Neural progenitor cell (in vitro differentiated cells): ENCODE results near the gene KRTAP10-2. TPM values are rescaled to one million over a fixed set of nuclear protein-coding genes. Genes with fewer than 3 reads are reported as not detected.

Experiments
- DNase-seq: peaks from one replicate; pipeline ENCODE4 v3.0.0-alpha.2; 2016; ENCODE audit warnings: low spot score
- H2AFZ ChIP-seq: fragments of 200-600 bp; sonication (generic); replicated peaks from 2 replicates; pipeline ENCODE4 v1.6.1; 2016; ENCODE audit warnings: antibody characterized with exemption
- H3F3A ChIP-seq: fragments of 200-600 bp; sonication (generic); 2 replicates; pipeline ENCODE4 v1.6.1; 2016; ENCODE audit warnings: antibody characterized with exemption, low read depth
- H3K27ac ChIP-seq: fragments of 200-600 bp; sonication (generic); 2 replicates; pipeline ENCODE4 v1.5.1; 2016; ENCODE audit warnings: mild to moderate bottlenecking
- H3K27me3 ChIP-seq: fragments of 200-600 bp; sonication (generic); 2 replicates; pipeline ENCODE4 v1.6.1; 2016; ENCODE audit warnings: mild to moderate bottlenecking, moderate library complexity
- H3K36me3 ChIP-seq: fragments of 200-600 bp; sonication (generic); 2 replicates; pipeline ENCODE4 v1.5.1; 2016
- H3K4me1 ChIP-seq: fragments of 200-600 bp; sonication (generic); 2 replicates; pipeline ENCODE4 v1.6.1; 2016; ENCODE audit warnings: mixed run types
- H3K4me2 ChIP-seq: fragments of 200-600 bp; sonication (generic); 2 replicates; pipeline ENCODE4 v1.6.1; 2016
- H3K4me3 ChIP-seq: fragments of 200-600 bp; sonication (generic); 2 replicates; pipeline ENCODE4 v1.5.1; 2016
- H3K79me2 ChIP-seq: fragments of 200-600 bp; sonication (generic); 2 replicates; pipeline ENCODE4 v1.6.1; 2016; ENCODE audit warnings: low read depth
- H3K9ac ChIP-seq: fragments of 200-600 bp; sonication (generic); 2 replicates; pipeline ENCODE4 v1.6.1; 2016
- H3K9me3 ChIP-seq: fragments of 200-600 bp; sonication (generic); 2 replicates; pipeline ENCODE4 v1.5.1; 2016; ENCODE audit warnings: low read depth
- H4K20me1 ChIP-seq: fragments of 200-600 bp; sonication (generic); 2 replicates; pipeline ENCODE4 v1.6.1; 2016; ENCODE audit warnings: low read depth
- H3K27ac Mint-ChIP-seq: 3 replicates; pipeline ENCODE4 v1.8.0; 2021; ENCODE audit warnings: mixed read lengths
- H3K27me3 Mint-ChIP-seq: 2 replicates; pipeline ENCODE4 v1.8.0; 2022; ENCODE audit warnings: low read depth, mild to moderate bottlenecking, inconsistent platforms, moderate library complexity, mixed read lengths; ENCODE audit not compliant: insufficient read depth
- H3K36me3 Mint-ChIP-seq: 3 replicates; pipeline ENCODE4 v1.8.0; 2021; ENCODE audit warnings: mixed read lengths
- H3K4me1 Mint-ChIP-seq: 3 replicates; pipeline ENCODE4 v1.8.0; 2021; ENCODE audit warnings: mixed read lengths
- H3K4me3 Mint-ChIP-seq: 3 replicates; pipeline ENCODE4 v1.8.0; 2021; ENCODE audit warnings: mild to moderate bottlenecking, moderate library complexity, mixed read lengths
- H3K9me3 Mint-ChIP-seq: 3 replicates; pipeline ENCODE4 v1.8.0; 2020; ENCODE audit warnings: mixed read lengths
- EZH2 ChIP-seq: fragments of 200-600 bp; sonication (generic); IDR thresholded peaks from 2 replicates; pipeline ENCODE4 v1.6.1; 2017; ENCODE audit warnings: antibody characterized with exemption, mild to moderate bottlenecking, moderate library complexity
- EZH2phosphoT487 ChIP-seq: fragments of 200-600 bp; sonication (generic); IDR thresholded peaks from 2 replicates; pipeline ENCODE4 v1.6.1; 2017; ENCODE audit warnings: antibody characterized with exemption
- total RNA-seq: library from RNA; depleted of rRNA; stranded (reverse); fragments of >200 nt; gene quantifications from 2 replicates; pipeline ENCODE4 v1.2.3, GENCODE V29; 2015; ENCODE audit warnings: low replicate concordance
- TF ChIP-seq, protein P1 (sequence below): fragments of 200-600 bp; sonication (generic); IDR thresholded peaks from 2 replicates; pipeline ENCODE4 v1.5.1; 2017; ENCODE audit warnings: antibody characterized with exemption, mild to moderate bottlenecking

The KRTAP10-2 gene
- total RNA-seq, 1 donor from 2014 or later: not detected

DNA sequence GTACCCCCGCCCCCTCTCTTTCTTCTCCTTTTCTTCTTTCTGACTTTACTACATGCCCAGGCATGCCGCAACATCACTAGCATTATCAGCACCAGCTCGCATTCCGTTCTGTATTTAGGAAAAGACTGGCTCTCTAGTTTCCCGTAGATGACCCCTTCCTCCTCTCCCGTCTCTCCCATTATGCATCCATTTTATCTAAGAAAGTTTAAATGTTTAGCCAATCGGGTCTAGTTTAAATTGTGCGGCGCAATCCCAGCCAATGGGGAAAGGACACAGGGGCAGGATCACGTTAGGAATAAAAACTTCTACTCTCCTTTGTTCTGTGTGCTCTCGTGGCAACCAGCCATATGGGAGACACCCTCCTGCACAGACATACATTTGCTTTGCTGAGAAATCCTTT, 46.8 kb upstream of the KRTAP10-2 start:
- H3K4me1 ChIP-seq: peaks cover 27% of the 10 kb centered on the region
- Mint-ChIP-seq H3K27ac (no peak overlapping the region), H3K4me1 (peaks cover 14% of the 10 kb centered on the region), H3K27me3 (peaks cover 10% of the 10 kb centered on the region), H3K9me3 (peaks cover 2% of the 10 kb centered on the region), H3K36me3 (no peaks in the 10 kb centered on the region), H3K4me3 (no peak overlapping the region)
- TF ChIP-seq EZH2 (no peak), EZH2phosphoT487 (no peak)
- TF ChIP-seq, protein P1, sequence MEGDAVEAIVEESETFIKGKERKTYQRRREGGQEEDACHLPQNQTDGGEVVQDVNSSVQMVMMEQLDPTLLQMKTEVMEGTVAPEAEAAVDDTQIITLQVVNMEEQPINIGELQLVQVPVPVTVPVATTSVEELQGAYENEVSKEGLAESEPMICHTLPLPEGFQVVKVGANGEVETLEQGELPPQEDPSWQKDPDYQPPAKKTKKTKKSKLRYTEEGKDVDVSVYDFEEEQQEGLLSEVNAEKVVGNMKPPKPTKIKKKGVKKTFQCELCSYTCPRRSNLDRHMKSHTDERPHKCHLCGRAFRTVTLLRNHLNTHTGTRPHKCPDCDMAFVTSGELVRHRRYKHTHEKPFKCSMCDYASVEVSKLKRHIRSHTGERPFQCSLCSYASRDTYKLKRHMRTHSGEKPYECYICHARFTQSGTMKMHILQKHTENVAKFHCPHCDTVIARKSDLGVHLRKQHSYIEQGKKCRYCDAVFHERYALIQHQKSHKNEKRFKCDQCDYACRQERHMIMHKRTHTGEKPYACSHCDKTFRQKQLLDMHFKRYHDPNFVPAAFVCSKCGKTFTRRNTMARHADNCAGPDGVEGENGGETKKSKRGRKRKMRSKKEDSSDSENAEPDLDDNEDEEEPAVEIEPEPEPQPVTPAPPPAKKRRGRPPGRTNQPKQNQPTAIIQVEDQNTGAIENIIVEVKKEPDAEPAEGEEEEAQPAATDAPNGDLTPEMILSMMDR: no peak
- H2AFZ ChIP-seq: peak overlapping the region; percentile 27
- peaks cover 3% of the 10 kb centered on the region for H3K9me3 ChIP-seq
- peak; percentile 77 for DNase-seq
- H4K20me1 ChIP-seq: no peaks in the 10 kb centered on the region
- no peak overlapping the region for H3K4me3 ChIP-seq
- H3K79me2 ChIP-seq: no peaks in the 10 kb centered on the region
- peak overlapping the region; percentile 90 for H3K27ac ChIP-seq
- no peaks in the 10 kb centered on the region for H3K27me3 ChIP-seq
- peaks cover 24% of the 10 kb centered on the region for H3F3A ChIP-seq
- H3K9ac ChIP-seq: no peak overlapping the region
- peak overlapping the region; percentile 37 for H3K4me2 ChIP-seq
- H3K36me3 ChIP-seq: no peaks in the 10 kb centered on the region

DNA sequence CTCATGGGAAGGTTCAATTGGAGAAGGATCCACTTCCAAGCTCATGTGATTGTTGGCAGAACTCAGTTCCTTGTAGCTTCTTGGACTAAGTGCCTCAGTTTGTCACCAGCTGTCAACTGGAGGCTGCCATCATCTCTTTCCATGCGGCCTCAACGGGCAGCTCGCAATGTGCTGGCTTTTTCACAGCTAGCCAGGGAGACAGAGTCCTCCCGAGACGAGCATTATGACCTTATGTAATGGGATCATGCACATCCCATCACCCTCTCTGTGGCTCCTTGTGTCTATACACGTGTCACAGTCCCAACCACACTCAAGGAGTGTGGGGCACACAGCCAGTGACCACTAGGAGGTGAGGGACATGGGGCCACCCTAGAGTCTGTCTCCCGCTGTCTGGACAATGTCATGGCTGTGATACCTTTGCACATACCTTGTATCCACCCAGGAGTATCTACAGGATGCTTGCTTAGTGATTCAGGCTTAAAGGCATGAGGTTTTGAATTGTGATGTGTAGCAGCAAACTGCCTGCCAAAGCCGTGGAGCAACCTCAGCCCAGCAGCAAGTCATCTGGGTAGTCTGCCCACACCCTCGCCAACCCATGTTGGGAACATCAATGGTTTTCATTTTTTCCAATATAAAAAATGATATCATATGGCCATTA, 44.9 kb upstream of the KRTAP10-2 start:
- H3K4me3 ChIP-seq: no peak overlapping the region
- H3K4me1 ChIP-seq: peaks cover 32% of the 10 kb centered on the region
- peaks cover 24% of the 10 kb centered on the region for H3F3A ChIP-seq
- Mint-ChIP-seq H3K36me3 (no peaks in the 10 kb centered on the region), H3K27me3 (peaks cover 7% of the 10 kb centered on the region), H3K4me3 (no peak overlapping the region), H3K4me1 (peaks cover 13% of the 10 kb centered on the region), H3K27ac (no peak overlapping the region), H3K9me3 (peaks cover 2% of the 10 kb centered on the region)
- DNase-seq: no peak
- H3K79me2 ChIP-seq: no peaks in the 10 kb centered on the region
- H3K27me3 ChIP-seq: no peaks in the 10 kb centered on the region
- no peak overlapping the region for H2AFZ ChIP-seq
- H3K4me2 ChIP-seq: no peak overlapping the region
- TF ChIP-seq EZH2phosphoT487: no peak
- TF ChIP-seq, protein P1: no peak
- no peaks in the 10 kb centered on the region for H4K20me1 ChIP-seq
- no peak overlapping the region for H3K27ac ChIP-seq
- H3K36me3 ChIP-seq: no peaks in the 10 kb centered on the region
- peaks cover 3% of the 10 kb centered on the region for H3K9me3 ChIP-seq
- no peak overlapping the region for H3K9ac ChIP-seq

DNA sequence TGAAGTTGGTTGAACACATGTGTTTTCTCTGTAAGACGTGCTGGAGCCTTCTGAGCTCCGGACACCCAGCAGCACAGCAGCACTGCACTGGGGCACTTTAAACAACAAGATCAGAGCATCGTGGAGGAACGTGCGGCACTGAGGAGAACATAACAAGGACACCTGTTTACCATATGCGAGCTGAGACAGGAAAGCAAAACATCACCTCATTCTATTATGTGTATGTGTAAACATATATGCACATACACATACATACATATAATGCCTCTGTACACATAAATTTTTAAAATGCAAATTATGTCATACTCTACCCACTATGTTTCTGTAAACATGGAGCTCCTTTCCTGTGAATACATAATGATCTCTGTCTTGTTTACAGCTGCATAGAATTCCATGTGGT, 44.2 kb upstream of the KRTAP10-2 start:
- Histone ChIP-seq H2AFZ (no peak overlapping the region), H3K9ac (no peak overlapping the region), H3K27me3 (no peaks in the 10 kb centered on the region), H3K9me3 (peaks cover 3% of the 10 kb centered on the region), H3K4me2 (no peak overlapping the region), H3K27ac (no peak overlapping the region), H3K4me1 (peaks cover 32% of the 10 kb centered on the region), H3K79me2 (no peaks in the 10 kb centered on the region), H4K20me1 (no peaks in the 10 kb centered on the region), H3K36me3 (no peaks in the 10 kb centered on the region), H3K4me3 (no peak overlapping the region), H3F3A (peaks cover 24% of the 10 kb centered on the region)
- H3K36me3 Mint-ChIP-seq: no peaks in the 10 kb centered on the region
- no peak overlapping the region for H3K27ac Mint-ChIP-seq
- peaks cover 6% of the 10 kb centered on the region for H3K27me3 Mint-ChIP-seq
- DNase-seq: no peak
- H3K4me1 Mint-ChIP-seq: peaks cover 18% of the 10 kb centered on the region
- TF ChIP-seq EZH2 (no peak), EZH2phosphoT487 (no peak)
- TF ChIP-seq, protein P1: no peak
- H3K4me3 Mint-ChIP-seq: no peak overlapping the region
- H3K9me3 Mint-ChIP-seq: peaks cover 2% of the 10 kb centered on the region
